ENCODE measurements around the gene PLCXD1. TPM values are rescaled to one million over a fixed set of nuclear protein-coding genes. Genes with fewer than 3 reads are reported as not detected.
A peak's percentile ranks its signal among the peaks of the same experiment; 100 is the strongest.
"Not testable (repeated sequence)": the region's sequence is repeated elsewhere in the genome, so short reads cannot be mapped to it uniquely, and the experiment has no call there.

Gene PLCXD1
- 10 to 100 TPM; 22.2 to 34.2 TPM for total RNA-seq
- polyA plus RNA-seq: 10 to 100 TPM; 13.4 to 41.5 TPM
- long read RNA-seq, donor 1, partial matches to known transcripts: 21 of 41 reads
- long read RNA-seq, donor 1, other reads (novel, unspliced or antisense): 20 of 41 reads
- long read RNA-seq, donor 2, partial matches to known transcripts: 6 of 6 reads
- long read RNA-seq, donor 2, other reads (novel, unspliced or antisense): 0 of 6 reads
- long read RNA-seq, donor 3, full-length matches to known transcripts: 1 of 51 reads
- long read RNA-seq, donor 3, partial matches to known transcripts: 50 of 51 reads
- long read RNA-seq, donor 3, other reads (novel, unspliced or antisense): 0 of 51 reads
- long read RNA-seq, donor 4: 0 reads
- long read RNA-seq, donor 5: 0 reads

- Histone ChIP-seq H3K27ac (ENCODE audit: low read depth in 1 of 2, low read length in 1 of 2) (no peak within 1 kb of the TSS), H3K9me3 (ENCODE audit: control insufficient read depth in 4 of 4, insufficient read depth in 3 of 4, low read length in 3 of 4) (peaks cover 0 to 2% (median 0%) of the 10 kb centered on the region in 4 donors), H3K4me3 (no peak within 1 kb of the TSS), H3K9ac (ENCODE audit: insufficient read depth in 1 of 2, low read length in 2 of 2) (peak within 1 kb of the TSS in 1 of 2 donors; percentile 68), H3K36me3 (ENCODE audit: control insufficient read depth in 4 of 4, insufficient read depth in 4 of 4, low read length in 4 of 4) (peaks cover 0 to 15% (median 10%) of the 10 kb centered on the region in 4 donors), H3K27me3 (ENCODE audit: control insufficient read depth in 3 of 3, insufficient read depth in 3 of 3, low read length in 2 of 3) (peaks cover 0 to 6% (median 0%) of the 10 kb centered on the region in 3 donors), H3K4me1 (ENCODE audit: control insufficient read depth in 5 of 5, insufficient read depth in 5 of 5, low read length in 5 of 5) (peaks cover 0 to 6% (median 3%) of the 10 kb centered on the region in 5 donors)
- no peak for TF ChIP-seq CTCF (IDR thresholded peaks at IDR 0.05; ENCODE audit: control extremely low read depth, extremely low read depth)
- ATAC-seq (ENCODE audit: insufficient read depth, low FRiP score): no peak
- peak; percentile 77 to 86 (median 83) for DNase-seq
- 35 to 47% methylated on average over 23 to 25 of the region's 25 CpGs for WGBS, 2 donors
These were observed at the start of gene PLCXD1 for GRCh38 chrX:281166-281999. TSS of gene PLCXD1 (plus strand) at chrX:281381. CDS start at chrX:284188, 2,807 bp downstream.

DNA sequence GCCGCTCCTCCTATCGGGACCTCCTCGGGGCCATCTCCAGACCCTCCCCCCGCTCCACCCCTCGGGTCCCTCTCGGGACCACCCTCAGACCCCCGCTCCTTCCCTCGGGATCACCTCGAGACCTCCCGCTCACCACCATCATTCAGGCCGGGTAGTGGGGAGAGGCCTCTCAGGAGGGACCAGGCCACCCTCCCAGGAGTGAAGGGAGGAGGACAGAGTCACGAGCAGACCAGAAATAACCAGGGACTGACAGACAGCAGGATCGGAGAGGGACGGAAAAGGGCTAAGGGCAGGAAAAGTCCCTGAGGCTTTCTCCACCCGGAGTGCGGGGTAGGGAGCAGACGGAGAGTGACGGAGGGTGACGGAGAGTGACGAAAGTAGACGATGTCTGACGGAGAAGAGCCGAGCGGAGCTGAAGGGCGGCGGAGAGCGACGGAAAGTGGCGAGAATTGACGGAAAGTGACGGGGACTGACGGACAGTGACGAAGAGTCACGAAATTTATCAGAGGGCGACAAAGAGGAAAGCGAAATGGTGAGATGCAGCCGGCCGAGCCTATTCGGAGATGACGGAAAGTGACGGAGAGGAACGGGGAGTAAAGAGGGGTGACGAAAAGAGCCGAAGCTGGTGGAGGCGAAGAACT, 49.4 kb upstream of the PLCXD1 start:
- no CpG with 5 or more reads among the region's 45 CpGs for WGBS, 2 donors
- not testable (repeated sequence) for H3K9me3 ChIP-seq (ENCODE audit: control insufficient read depth in 4 of 4, insufficient read depth in 3 of 4, low read length in 3 of 4); DNase-seq; H3K9ac ChIP-seq (ENCODE audit: insufficient read depth in 1 of 2, low read length in 2 of 2); H3K27ac ChIP-seq (ENCODE audit: low read depth in 1 of 2, low read length in 1 of 2); H3K4me3 ChIP-seq; H3K4me1 ChIP-seq (ENCODE audit: control insufficient read depth in 5 of 5, insufficient read depth in 5 of 5, low read length in 5 of 5); H3K27me3 ChIP-seq (ENCODE audit: control insufficient read depth in 3 of 3, insufficient read depth in 3 of 3, low read length in 2 of 3); H3K36me3 ChIP-seq (ENCODE audit: control insufficient read depth in 4 of 4, insufficient read depth in 4 of 4, low read length in 4 of 4)
- ATAC-seq (ENCODE audit: insufficient read depth, low FRiP score): peak; percentile 96

GRCh38 chrX:232278-232655, 48.9 kb upstream of the PLCXD1 start:
- not testable (repeated sequence) for H3K4me3 ChIP-seq; DNase-seq; H3K9me3 ChIP-seq (ENCODE audit: control insufficient read depth in 4 of 4, insufficient read depth in 3 of 4, low read length in 3 of 4); H3K27ac ChIP-seq (ENCODE audit: low read depth in 1 of 2, low read length in 1 of 2); H3K4me1 ChIP-seq (ENCODE audit: control insufficient read depth in 5 of 5, insufficient read depth in 5 of 5, low read length in 5 of 5); H3K9ac ChIP-seq (ENCODE audit: insufficient read depth in 1 of 2, low read length in 2 of 2); H3K36me3 ChIP-seq (ENCODE audit: control insufficient read depth in 4 of 4, insufficient read depth in 4 of 4, low read length in 4 of 4); H3K27me3 ChIP-seq (ENCODE audit: control insufficient read depth in 3 of 3, insufficient read depth in 3 of 3, low read length in 2 of 3)
- peak; percentile 22 for ATAC-seq (ENCODE audit: insufficient read depth, low FRiP score)
- no CpG with 5 or more reads among the region's 42 CpGs for WGBS, 2 donors

DNA sequence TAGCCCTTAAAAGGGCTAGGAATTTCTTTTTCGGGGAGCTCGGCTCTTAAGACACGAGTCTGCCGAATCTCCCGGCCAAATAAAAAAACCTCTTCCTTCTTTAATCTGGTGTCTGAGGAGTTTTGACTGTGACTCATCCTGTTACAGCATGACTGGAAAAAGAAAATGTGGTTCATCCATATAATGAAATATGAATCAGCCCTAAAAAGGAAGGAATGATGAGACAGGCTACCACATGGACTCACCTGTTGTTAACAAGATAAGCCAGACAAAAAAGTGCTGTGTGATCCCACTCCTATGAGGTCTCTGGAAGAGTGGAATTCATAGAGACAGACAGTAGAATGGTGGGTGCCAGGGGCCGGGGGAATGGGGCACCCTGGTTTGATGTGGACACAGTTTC, 45.0 kb upstream of the PLCXD1 start:
- not testable (repeated sequence) for H3K27ac ChIP-seq (ENCODE audit: low read depth in 1 of 2, low read length in 1 of 2); H3K27me3 ChIP-seq (ENCODE audit: control insufficient read depth in 3 of 3, insufficient read depth in 3 of 3, low read length in 2 of 3); H3K36me3 ChIP-seq (ENCODE audit: control insufficient read depth in 4 of 4, insufficient read depth in 4 of 4, low read length in 4 of 4); ATAC-seq (ENCODE audit: insufficient read depth, low FRiP score); H3K9me3 ChIP-seq (ENCODE audit: control insufficient read depth in 4 of 4, insufficient read depth in 3 of 4, low read length in 3 of 4); DNase-seq; H3K9ac ChIP-seq (ENCODE audit: insufficient read depth in 1 of 2, low read length in 2 of 2); H3K4me3 ChIP-seq; H3K4me1 ChIP-seq (ENCODE audit: control insufficient read depth in 5 of 5, insufficient read depth in 5 of 5, low read length in 5 of 5)
- no CpG with 5 or more reads among the region's 6 CpGs for WGBS, 2 donors
